Measurements from ENCODE around the gene RGMA.

RGMA gene

GRCh38 chr15:93001156-93001555 lies 87.9 kb downstream of the RGMA start:
- DNase-seq: no peak

- DNase-seq: no peak
These were observed 91.2 kb downstream of the RGMA start for GRCh38 chr15:92997821-92998220.

DNA sequence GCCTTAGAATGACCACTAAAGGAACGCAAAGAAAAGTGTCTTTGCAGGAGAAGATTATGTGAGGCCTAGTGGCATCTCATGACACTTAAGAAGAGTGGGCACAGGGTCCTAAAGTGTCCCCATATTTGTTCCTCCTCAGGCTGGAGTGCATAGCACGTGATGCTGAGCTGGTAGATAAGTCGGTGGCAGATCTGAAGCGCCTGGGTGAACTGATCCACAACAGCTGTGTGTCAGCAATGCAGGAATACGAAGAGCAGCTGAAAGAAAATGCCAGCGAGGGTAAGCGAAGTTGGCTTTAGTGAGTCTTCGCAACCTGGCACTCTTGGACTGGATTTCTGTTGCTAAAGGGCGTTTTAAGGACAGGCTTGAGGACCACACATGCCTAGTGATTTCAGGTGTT lies 96.3 kb downstream of the RGMA start:
- DNase-seq: no peak

DNA sequence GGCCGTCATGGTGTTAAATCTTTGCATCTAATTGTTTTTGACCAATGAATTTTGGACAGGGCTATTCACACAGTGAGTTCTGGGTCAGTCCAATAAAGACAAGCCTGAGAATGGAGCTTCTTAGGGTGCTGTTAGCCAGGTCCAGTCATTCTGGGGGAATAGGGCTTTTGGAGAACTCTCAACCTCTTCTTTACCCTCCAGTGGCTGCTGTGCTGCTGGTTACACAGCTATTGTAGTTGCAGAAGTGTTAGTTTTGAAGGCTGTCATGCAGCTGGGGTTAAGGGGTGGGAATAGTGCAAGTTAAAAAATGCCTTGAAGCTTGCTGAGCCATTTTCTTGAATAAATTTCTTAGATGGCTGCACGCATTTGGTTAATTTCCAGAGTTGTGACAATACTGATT lies 99.0 kb downstream of the RGMA start:
- no peak for DNase-seq

DNA sequence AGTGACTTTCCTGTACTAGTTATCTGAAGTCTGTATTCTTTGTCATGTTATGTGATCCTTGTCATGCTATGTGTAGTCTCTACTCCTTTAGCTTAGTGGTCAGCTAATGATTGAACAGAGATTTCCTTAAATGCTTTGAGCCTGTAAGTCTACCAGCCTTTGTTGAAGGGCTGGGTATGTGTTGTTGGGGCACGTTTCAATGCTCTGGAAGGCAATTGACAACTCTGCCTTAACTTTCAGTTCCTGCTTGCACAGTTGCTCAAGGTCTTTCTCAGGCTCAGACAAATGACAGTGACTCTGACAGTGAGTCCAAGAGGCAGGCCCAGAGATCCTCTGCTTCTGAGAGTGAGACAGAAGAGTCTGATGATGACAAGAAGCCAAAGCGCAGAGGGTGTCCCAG lies 99.5 kb downstream of the RGMA start:
- DNase-seq: no peak

Data from NCI-H345 (cell line).